Measurements from ENCODE around the gene CCDC170.
A peak's percentile ranks its signal among the peaks of the same experiment; 100 is the strongest.

CCDC170 gene

DNA sequence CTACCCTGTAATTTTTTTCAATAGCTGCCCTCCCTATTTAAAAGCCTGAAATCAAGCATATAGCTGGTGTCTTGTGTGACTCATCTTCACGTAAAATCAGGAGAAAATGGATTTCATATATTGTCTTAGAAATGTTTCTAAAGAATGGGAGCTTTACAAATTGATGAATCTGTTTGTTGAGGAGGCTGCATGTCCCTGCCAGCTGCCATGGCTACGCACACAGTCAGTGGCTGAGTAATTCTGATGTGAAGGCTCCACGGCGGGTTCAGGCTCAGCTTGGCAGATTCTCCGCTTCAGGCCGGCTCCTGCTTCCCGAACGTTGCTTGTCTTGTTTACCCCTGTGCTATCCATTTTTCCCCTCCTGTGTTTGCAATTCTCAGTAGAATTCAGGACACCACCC is 82.8 kb downstream of the CCDC170 start:
- H3K9me3 ChIP-seq (ENCODE audit: control insufficient read depth, low read length) = no peaks in the 10 kb centered on the region
- H3K4me3 ChIP-seq (ENCODE audit: extremely low read depth, insufficient read depth, low read length, poor library complexity, severe bottlenecking) = no peak overlapping the region
- WGBS, 2 experiments (ENCODE audit: insufficient coverage in 2 of 2) = 80 to 86% methylated on average over 7 to 8 of the region's 8 CpGs
- H3K4me1 ChIP-seq (ENCODE audit: control insufficient read depth, insufficient read depth, low read length, poor library complexity, severe bottlenecking) = no peaks in the 10 kb centered on the region
- H3K36me3 ChIP-seq (ENCODE audit: control insufficient read depth, insufficient read depth, low read length) = no peaks in the 10 kb centered on the region
- H3K27ac ChIP-seq (ENCODE audit: low read depth, low read length, severe bottlenecking) = no peak overlapping the region

DNA sequence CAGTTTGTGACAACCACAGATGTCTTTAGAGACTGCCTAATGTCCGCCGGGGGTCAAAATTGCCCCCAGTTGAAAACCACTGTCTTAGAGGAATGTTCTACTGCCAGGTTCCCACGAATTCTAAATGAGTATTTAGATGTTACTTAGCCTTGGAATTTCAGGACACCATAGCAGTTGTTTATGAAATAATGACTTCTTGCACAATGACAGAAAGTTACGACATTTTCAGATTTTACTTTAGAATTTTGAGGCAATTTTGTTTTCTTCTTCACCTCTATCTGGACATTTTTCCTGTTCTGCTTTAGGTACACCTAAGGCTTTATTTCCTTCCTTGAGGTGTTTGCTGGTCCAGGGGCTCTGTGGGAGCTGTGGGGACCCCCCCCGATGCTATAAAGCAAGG is 83.4 kb downstream of the CCDC170 start:
- Histone ChIP-seq H3K9me3 (ENCODE audit: control insufficient read depth, low read length) (no peaks in the 10 kb centered on the region), H3K4me3 (ENCODE audit: extremely low read depth, insufficient read depth, low read length, poor library complexity, severe bottlenecking) (no peak overlapping the region), H3K27ac (ENCODE audit: low read depth, low read length, severe bottlenecking) (no peak overlapping the region), H3K36me3 (ENCODE audit: control insufficient read depth, insufficient read depth, low read length) (no peaks in the 10 kb centered on the region), H3K4me1 (ENCODE audit: control insufficient read depth, insufficient read depth, low read length, poor library complexity, severe bottlenecking) (no peaks in the 10 kb centered on the region)
- WGBS, 2 experiments (ENCODE audit: insufficient coverage in 2 of 2) = 89 to 100% methylated on average over 3 to 4 of the region's 5 CpGs

DNA sequence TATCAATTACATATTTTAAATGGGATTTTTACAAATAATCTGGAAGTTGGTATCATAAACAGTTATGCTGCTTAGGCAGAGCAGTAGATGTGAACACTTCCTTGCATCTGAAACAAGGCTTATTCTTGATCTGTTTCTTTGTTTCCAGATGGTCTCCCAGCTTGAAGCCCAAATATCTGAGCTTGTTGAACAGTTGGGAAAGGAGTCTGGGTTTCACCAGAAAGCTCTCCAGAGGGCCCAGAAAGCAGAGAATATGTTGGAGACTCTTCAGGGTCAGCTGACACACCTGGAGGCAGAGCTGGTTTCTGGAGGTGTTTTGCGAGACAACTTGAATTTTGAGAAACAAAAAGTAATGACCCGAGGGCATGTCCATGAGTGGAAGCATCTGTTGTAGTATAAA is 91.9 kb downstream of the CCDC170 start:
- Histone ChIP-seq H3K27ac (ENCODE audit: low read depth, low read length, severe bottlenecking) (no peak overlapping the region), H3K4me3 (ENCODE audit: extremely low read depth, insufficient read depth, low read length, poor library complexity, severe bottlenecking) (no peak overlapping the region), H3K36me3 (ENCODE audit: control insufficient read depth, insufficient read depth, low read length) (no peaks in the 10 kb centered on the region), H3K9me3 (ENCODE audit: control insufficient read depth, low read length) (no peaks in the 10 kb centered on the region), H3K4me1 (ENCODE audit: control insufficient read depth, insufficient read depth, low read length, poor library complexity, severe bottlenecking) (no peaks in the 10 kb centered on the region)
- 100% methylated on average over 1 of the region's 2 CpGs for WGBS, 2 experiments (ENCODE audit: insufficient coverage in 2 of 2)

DNA sequence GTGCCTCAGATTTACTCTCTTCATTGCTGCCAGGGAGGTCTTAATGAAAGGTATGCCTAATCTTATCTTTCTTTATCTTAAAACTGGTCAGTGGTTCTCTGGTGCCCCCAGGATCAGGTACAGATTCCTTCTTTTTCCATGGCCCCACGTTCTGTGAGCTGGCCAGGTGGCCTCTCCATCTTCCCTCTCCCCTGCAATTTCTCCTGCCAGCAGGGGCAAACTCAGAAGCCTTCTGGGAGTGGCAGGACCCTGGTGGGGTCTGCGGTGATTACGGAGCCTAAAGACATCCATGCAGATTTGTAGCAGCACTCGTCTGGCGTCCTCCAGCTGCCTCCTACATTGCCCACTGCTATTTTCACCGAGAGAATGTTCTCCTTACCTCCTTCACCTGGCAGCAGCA is 95.8 kb downstream of the CCDC170 start:
- 73 to 79% methylated on average over 6 of the region's 6 CpGs for WGBS, 2 experiments (ENCODE audit: insufficient coverage in 2 of 2)

DNA sequence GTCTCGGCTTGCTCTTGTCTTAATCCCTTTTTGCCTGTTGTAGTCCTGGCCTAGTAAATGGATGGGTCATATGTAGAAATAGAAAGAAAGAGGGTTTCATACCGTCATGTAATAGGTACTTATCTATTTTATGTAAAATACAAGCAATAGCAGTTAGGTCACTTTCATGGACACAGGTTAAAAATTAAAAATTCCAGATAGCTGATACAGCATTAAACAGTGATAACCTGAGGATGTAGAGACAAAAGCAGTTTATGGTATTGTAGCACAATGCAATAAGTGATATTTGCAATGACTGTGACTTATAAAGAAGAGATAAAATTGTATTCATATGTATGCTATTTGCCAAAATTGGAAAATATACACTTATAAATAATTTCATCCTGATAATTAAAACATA is 96.9 kb downstream of the CCDC170 start:
- H3K27ac ChIP-seq (ENCODE audit: low read depth, low read length, severe bottlenecking) = no peak overlapping the region
- peaks cover 6% of the 10 kb centered on the region for H3K9me3 ChIP-seq (ENCODE audit: control insufficient read depth, low read length)
- H3K36me3 ChIP-seq (ENCODE audit: control insufficient read depth, insufficient read depth, low read length) = no peaks in the 10 kb centered on the region
- WGBS, 2 experiments (ENCODE audit: insufficient coverage in 2 of 2) = no CpG with 5 or more reads among the region's 2 CpGs
- H3K4me1 ChIP-seq (ENCODE audit: control insufficient read depth, insufficient read depth, low read length, poor library complexity, severe bottlenecking) = no peaks in the 10 kb centered on the region
- H3K4me3 ChIP-seq (ENCODE audit: extremely low read depth, insufficient read depth, low read length, poor library complexity, severe bottlenecking) = no peak overlapping the region

More for the DNA sequence above, 95.8 kb downstream of the CCDC170 start:
- Histone ChIP-seq H3K4me1 (ENCODE audit: control insufficient read depth, insufficient read depth, low read length, poor library complexity, severe bottlenecking) (no peaks in the 10 kb centered on the region), H3K4me3 (ENCODE audit: extremely low read depth, insufficient read depth, low read length, poor library complexity, severe bottlenecking) (no peak overlapping the region), H3K36me3 (ENCODE audit: control insufficient read depth, insufficient read depth, low read length) (no peaks in the 10 kb centered on the region), H3K27ac (ENCODE audit: low read depth, low read length, severe bottlenecking) (no peak overlapping the region), H3K9me3 (ENCODE audit: control insufficient read depth, low read length) (peaks cover 6% of the 10 kb centered on the region)

DNA sequence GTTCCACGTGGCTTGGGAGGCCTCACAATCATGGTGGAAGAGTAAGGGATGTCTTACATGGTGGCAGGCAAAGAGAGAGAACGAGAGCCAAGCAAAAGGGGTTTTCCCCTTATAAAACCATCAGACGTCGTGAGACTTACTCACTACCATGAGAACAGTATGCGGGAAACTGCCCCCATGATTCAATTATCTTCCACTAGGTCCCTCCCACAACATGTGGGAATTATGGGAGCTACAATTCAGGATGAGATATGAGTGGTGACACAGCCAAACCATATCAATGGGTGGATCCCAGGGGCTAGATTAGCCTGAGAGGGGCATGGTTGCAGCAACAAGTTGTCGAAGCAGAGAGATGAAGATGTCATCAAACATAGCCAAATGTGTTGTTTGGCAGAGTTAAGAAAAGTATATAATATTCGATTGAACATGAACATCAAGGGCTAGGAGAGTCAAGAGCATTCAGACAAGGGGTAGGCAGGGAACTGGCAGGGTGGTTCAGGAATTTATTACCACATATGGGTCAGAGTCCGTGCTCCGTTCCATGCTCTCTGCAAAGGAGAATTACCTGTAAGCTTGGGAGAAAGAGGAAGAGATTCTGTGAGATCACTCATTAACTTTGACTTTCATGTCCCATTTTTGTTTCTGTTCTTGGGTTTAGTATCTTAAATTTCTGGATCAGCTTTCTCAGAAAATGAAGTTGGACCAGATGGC is 98.8 kb downstream of the CCDC170 start:
- 95 to 97% methylated on average over 3 to 4 of the region's 9 CpGs for WGBS, 2 experiments (ENCODE audit: insufficient coverage in 2 of 2)
- H3K27ac ChIP-seq (ENCODE audit: low read depth, low read length, severe bottlenecking) = no peak overlapping the region
- no peaks in the 10 kb centered on the region for H3K36me3 ChIP-seq (ENCODE audit: control insufficient read depth, insufficient read depth, low read length)

DNA sequence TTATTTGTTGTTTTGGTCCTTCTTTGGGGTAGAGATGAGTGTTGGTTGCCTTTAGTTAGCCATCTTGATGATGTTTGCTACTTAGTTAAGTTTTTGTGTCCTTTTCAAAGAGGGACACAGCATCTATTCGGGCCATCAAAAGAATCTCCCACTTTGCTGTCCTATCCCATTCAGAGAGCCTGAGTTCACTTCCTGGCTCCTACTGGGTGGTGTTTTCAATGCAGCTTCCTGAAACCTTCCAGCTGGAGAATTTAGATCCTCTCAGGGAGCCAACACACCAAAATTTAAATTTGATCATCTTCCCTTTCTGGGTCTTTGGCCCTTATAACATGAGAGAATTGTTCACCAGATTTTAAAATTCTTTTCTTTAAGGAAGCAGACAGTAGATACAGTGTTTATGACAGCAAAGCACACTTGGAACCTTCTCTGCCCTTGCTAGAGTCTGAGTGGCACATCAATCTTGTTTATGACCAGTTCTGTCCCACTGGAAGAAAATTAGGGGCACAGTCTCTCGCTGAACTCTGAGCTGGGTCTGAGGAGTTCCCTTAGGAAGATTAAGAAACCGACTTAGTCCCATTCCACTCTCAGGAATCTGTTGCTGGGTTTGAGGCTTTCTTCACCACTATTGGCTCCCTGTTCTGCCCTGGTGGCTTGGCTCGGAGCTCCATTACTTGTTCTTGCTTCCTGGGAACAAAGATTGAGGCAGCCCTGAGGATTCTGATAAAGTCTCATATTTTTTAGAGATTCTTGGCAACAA is 115.5 kb downstream of the CCDC170 start:
- Histone ChIP-seq H3K36me3 (ENCODE audit: control insufficient read depth, insufficient read depth, low read length) (no peaks in the 10 kb centered on the region), H3K4me3 (ENCODE audit: extremely low read depth, insufficient read depth, low read length, poor library complexity, severe bottlenecking) (no peak overlapping the region), H3K27ac (ENCODE audit: low read depth, low read length, severe bottlenecking) (no peak overlapping the region), H3K9me3 (ENCODE audit: control insufficient read depth, low read length) (no peaks in the 10 kb centered on the region), H3K4me1 (ENCODE audit: control insufficient read depth, insufficient read depth, low read length, poor library complexity, severe bottlenecking) (no peaks in the 10 kb centered on the region)
- WGBS, 2 experiments (ENCODE audit: insufficient coverage in 2 of 2) = 79 to 90% methylated on average over 3 of the region's 4 CpGs

More for the DNA sequence above, 98.8 kb downstream of the CCDC170 start:
- Histone ChIP-seq H3K4me3 (ENCODE audit: extremely low read depth, insufficient read depth, low read length, poor library complexity, severe bottlenecking) (no peak overlapping the region), H3K4me1 (ENCODE audit: control insufficient read depth, insufficient read depth, low read length, poor library complexity, severe bottlenecking) (no peaks in the 10 kb centered on the region), H3K9me3 (ENCODE audit: control insufficient read depth, low read length) (peaks cover 6% of the 10 kb centered on the region)

DNA sequence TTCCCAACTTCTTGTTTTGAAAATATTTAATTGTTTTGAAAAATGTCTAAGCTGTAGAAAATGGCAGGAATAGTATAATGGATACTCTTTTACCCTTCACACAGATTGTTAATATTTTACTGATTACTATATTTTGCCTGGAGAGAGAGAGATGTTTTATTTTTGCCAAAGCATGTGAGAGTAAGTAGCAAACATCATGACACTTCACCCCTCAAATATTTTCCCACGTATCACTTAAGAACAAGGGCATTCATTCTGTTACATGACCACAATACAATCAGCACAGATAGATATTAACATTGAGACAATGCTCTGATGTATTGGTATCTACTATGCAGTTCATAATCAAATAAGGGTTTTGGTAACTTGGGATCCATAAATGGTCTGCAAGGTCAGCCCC is 116.5 kb downstream of the CCDC170 start:
- H3K36me3 ChIP-seq (ENCODE audit: control insufficient read depth, insufficient read depth, low read length) = no peaks in the 10 kb centered on the region
- no peaks in the 10 kb centered on the region for H3K4me1 ChIP-seq (ENCODE audit: control insufficient read depth, insufficient read depth, low read length, poor library complexity, severe bottlenecking)
- no peak overlapping the region for H3K27ac ChIP-seq (ENCODE audit: low read depth, low read length, severe bottlenecking)
- no CpG with 5 or more reads among the region's 1 CpG for WGBS, 2 experiments (ENCODE audit: insufficient coverage in 2 of 2)
- no peak overlapping the region for H3K4me3 ChIP-seq (ENCODE audit: extremely low read depth, insufficient read depth, low read length, poor library complexity, severe bottlenecking)
- no peaks in the 10 kb centered on the region for H3K9me3 ChIP-seq (ENCODE audit: control insufficient read depth, low read length)

DNA sequence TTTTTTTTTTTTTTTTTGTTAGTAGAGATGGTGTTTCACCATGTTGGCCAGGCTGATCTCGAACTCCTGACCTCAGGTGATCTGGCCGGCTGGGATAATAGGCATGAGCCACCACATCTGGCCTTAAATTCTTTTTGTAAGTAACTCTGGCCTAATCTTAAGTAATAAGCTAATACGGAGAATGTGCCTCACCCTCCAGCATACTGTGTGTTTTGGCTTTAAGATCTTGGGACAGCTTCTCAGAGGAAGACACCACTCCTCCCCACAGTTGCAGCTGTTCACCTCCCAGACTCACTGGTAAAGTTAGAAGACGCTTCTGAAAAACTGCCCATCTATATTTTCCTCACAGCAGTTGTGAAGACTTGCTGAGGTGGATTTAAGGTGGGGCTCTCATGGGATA is 120.8 kb downstream of the CCDC170 start:
- Histone ChIP-seq H3K4me1 (ENCODE audit: control insufficient read depth, insufficient read depth, low read length, poor library complexity, severe bottlenecking) (no peaks in the 10 kb centered on the region), H3K27ac (ENCODE audit: low read depth, low read length, severe bottlenecking) (no peak overlapping the region), H3K36me3 (ENCODE audit: control insufficient read depth, insufficient read depth, low read length) (no peaks in the 10 kb centered on the region), H3K9me3 (ENCODE audit: control insufficient read depth, low read length) (no peaks in the 10 kb centered on the region), H3K4me3 (ENCODE audit: extremely low read depth, insufficient read depth, low read length, poor library complexity, severe bottlenecking) (no peak overlapping the region)
- WGBS, 2 experiments (ENCODE audit: insufficient coverage in 2 of 2) = no CpG with 5 or more reads among the region's 4 CpGs

DNA sequence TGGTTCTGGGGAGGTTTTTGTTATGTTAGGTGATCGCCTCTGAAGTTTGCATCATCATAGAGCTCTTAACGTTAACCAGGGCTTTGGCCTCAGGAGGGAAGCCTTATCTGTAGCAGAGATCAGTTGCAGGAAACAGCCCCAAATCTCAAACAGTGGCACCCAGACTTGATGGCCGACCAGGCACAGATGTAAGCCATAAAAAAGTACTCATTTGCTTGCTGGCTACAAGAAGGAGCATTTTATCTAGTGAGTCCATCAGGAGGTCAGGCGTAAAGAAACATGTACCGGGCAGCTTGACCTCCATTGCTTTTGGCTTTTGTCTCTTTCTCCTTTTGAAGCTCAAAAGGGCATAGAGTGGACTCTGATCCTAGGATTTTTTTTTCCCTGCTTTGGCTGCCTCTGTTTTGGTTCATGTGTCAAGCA is 122.3 kb downstream of the CCDC170 start:
- H3K27ac ChIP-seq (ENCODE audit: low read depth, low read length, severe bottlenecking) = peak overlapping the region; percentile 57
- no peaks in the 10 kb centered on the region for H3K36me3 ChIP-seq (ENCODE audit: control insufficient read depth, insufficient read depth, low read length)
- 65 to 76% methylated on average over 4 to 5 of the region's 5 CpGs for WGBS, 2 experiments (ENCODE audit: insufficient coverage in 2 of 2)
- H3K4me1 ChIP-seq (ENCODE audit: control insufficient read depth, insufficient read depth, low read length, poor library complexity, severe bottlenecking) = no peaks in the 10 kb centered on the region
- no peaks in the 10 kb centered on the region for H3K9me3 ChIP-seq (ENCODE audit: control insufficient read depth, low read length)
- H3K4me3 ChIP-seq (ENCODE audit: extremely low read depth, insufficient read depth, low read length, poor library complexity, severe bottlenecking) = no peak overlapping the region

DNA sequence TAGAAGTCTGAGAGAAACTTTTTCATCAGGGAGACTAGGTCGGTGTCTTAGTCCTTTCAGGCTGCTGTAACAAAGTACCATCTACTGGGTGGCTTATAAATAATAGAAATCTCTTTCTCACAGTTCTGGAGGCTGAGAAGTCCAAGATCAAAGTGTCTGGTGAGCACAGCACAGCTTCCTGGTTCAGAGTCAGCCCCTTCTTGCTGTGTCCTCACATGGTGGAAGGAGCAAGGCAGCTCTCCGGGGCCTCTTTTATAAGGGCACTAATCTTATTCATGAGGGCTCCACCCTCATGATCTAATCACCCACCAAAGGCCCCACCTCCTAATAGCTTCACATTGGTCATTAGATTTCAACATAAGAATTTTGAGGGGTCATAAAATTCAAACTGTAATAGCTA is 122.8 kb downstream of the CCDC170 start:
- Histone ChIP-seq H3K36me3 (ENCODE audit: control insufficient read depth, insufficient read depth, low read length) (no peaks in the 10 kb centered on the region), H3K4me1 (ENCODE audit: control insufficient read depth, insufficient read depth, low read length, poor library complexity, severe bottlenecking) (no peaks in the 10 kb centered on the region), H3K4me3 (ENCODE audit: extremely low read depth, insufficient read depth, low read length, poor library complexity, severe bottlenecking) (no peak overlapping the region), H3K9me3 (ENCODE audit: control insufficient read depth, low read length) (no peaks in the 10 kb centered on the region), H3K27ac (ENCODE audit: low read depth, low read length, severe bottlenecking) (peak overlapping the region; percentile 57)
- WGBS, 2 experiments (ENCODE audit: insufficient coverage in 2 of 2) = no CpG with 5 or more reads among the region's 2 CpGs

All from mesodermal cell (in vitro differentiated cells).